NCI-H2107 treated with DMSO at 0.1 percent for 48 hours (cell line): Measurements from ENCODE around the gene GNAQ.

Experiments used
- DNase-seq: peaks from one replicate; lab custom pipeline; 2025; ENCODE audit not compliant: unreplicated experiment; lab: John Stamatoyannopoulos, UW

GNAQ gene

GRCh38 chr9:77848897-77849296, 182.7 kb downstream of the GNAQ start:
- no peak for DNase-seq

- no peak for DNase-seq
These were observed 183.2 kb downstream of the GNAQ start for GRCh38 chr9:77848404-77848803.

GRCh38 chr9:77847626-77848025, 184.0 kb downstream of the GNAQ start:
- DNase-seq: no peak

GRCh38 chr9:77847059-77847499, 184.5 kb downstream of the GNAQ start:
- DNase-seq: no peak

- no peak for DNase-seq
These were observed 187.2 kb downstream of the GNAQ start for GRCh38 chr9:77844415-77844814.

- no peak for DNase-seq
These were observed 187.8 kb downstream of the GNAQ start for GRCh38 chr9:77843871-77844155.

GRCh38 chr9:77843076-77843870, 188.3 kb downstream of the GNAQ start:
- DNase-seq: no peak

GRCh38 chr9:77841739-77842386, 189.7 kb downstream of the GNAQ start:
- no peak for DNase-seq

GRCh38 chr9:77839459-77840140, 192.0 kb downstream of the GNAQ start:
- no peak for DNase-seq

GRCh38 chr9:77838986-77839385, 192.6 kb downstream of the GNAQ start:
- no peak for DNase-seq

- no peak for DNase-seq
These were observed 196.6 kb downstream of the GNAQ start for GRCh38 chr9:77834898-77835488.

- DNase-seq: no peak
These were observed 197.8 kb downstream of the GNAQ start for GRCh38 chr9:77833561-77834429.

GRCh38 chr9:77832639-77833038, 199.0 kb downstream of the GNAQ start:
- DNase-seq: no peak

- DNase-seq: no peak
These were observed 199.8 kb downstream of the GNAQ start for GRCh38 chr9:77831781-77832180.

- DNase-seq: no peak
These were observed 200.9 kb downstream of the GNAQ start for GRCh38 chr9:77830618-77831285.

- no peak for DNase-seq
These were observed 202.2 kb downstream of the GNAQ start for GRCh38 chr9:77829420-77829819.

- no peak for DNase-seq
These were observed 204.4 kb downstream of the GNAQ start for GRCh38 chr9:77827104-77827784.

GRCh38 chr9:77826621-77827020, 205.0 kb downstream of the GNAQ start:
- no peak for DNase-seq

- no peak for DNase-seq
These were observed 205.5 kb downstream of the GNAQ start for GRCh38 chr9:77826116-77826515.

GRCh38 chr9:77825361-77825760, 206.2 kb downstream of the GNAQ start:
- DNase-seq: no peak
